IPS-18c (cell line): ENCODE measurements around the gene GRM2.

Source experiments
- H3K4me3 ChIP-seq: 2 replicates; pipeline ENCODE4 v1.7.0; 2013; ENCODE audit warnings: low read depth, mild to moderate bottlenecking, low read length, moderate library complexity; ENCODE audit not compliant: insufficient read depth
- H3K9me3 ChIP-seq: one replicate; pipeline ENCODE4 v1.6.1; 2013; ENCODE audit warnings: mild to moderate bottlenecking, low read length, moderate library complexity; ENCODE audit not compliant: control insufficient read depth, insufficient read depth

GRM2 gene

DNA sequence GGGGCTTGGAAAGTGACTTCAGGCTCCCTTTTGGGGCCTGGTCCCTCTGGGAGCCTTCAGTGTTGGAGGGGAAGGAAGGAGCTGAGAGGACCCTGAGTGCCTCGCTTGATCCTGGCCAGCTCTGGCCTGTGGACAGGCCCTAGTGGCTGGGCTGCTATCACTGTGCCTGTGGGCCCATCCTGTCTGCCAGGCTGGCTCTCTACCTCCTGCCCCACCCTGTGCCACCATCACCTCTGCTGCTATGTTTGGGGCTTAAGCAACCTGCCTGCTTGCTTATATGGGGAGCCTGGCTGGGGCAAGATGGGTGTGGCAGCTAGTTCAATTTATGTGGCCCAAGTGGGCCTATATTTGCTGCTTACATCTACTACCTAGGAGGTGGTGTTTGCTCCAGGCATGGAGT, 28.7 kb upstream of the GRM2 start:
- H3K9me3 ChIP-seq, result no peaks in the 10 kb centered on the region
- H3K4me3 ChIP-seq, result no peak overlapping the region

DNA sequence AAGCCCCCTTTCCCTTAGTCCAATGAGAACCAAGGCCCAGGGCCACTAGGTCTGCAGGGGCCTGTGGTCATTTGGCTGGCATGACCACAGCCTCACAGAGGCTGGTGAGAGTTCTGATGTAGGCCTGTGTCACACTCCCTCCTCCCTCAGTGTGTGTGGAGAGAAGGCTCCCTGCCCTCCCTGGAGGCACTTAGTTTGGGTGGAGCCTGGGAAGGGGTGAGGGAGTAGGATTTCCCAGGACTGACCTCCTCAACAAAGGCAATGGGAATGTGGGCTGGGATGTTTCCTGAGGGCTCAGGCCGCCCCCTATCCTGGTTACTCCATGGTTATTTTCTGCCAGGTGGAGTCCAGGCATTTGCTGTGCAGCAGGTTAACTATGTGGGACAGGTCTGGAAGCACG, 28.2 kb upstream of the GRM2 start:
- no peaks in the 10 kb centered on the region for H3K9me3 ChIP-seq
- H3K4me3 ChIP-seq, result no peak overlapping the region

DNA sequence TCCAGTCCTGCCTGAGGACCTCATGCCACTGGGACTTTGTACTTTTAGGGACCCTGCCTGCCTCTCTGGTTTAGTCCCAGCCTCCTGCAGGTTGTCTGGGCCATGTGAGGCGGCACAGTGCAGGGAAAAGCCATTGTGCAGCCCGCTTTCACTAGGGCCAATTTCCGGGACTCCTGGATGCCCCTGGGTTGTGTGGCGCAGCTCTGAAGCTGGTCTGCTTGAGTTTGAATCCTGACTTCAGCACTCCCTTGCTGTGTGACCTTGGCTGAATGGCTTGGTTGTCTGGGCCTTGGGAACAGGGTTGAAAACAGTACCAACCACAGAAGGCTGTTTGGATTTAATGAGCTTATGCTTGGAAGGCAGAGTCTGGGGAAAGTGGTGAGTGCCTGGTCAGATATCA, 27.6 kb upstream of the GRM2 start:
- Histone ChIP-seq H3K4me3 (no peak overlapping the region), H3K9me3 (no peaks in the 10 kb centered on the region)

DNA sequence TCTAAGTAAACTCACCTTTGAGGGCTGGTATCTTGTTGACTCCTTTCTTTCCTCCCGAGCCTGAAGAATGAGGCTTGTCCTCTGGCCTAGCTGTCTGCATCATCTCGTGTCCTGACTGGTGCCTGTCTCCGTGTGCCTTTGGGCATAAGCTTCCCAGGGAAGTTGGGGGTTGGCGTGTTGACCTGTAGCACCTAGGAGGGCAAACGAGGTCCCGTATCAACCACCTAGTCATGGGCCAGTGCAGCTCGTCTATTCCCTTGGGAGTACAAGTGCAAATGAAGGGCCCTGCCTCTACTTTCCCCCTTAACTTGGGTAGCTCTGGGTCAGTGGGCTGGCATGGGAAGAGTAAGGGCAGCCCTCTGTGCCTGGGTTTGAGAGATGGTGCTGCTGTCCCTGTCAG, 27.1 kb upstream of the GRM2 start:
- Histone ChIP-seq H3K9me3 (no peaks in the 10 kb centered on the region), H3K4me3 (no peak overlapping the region)

DNA sequence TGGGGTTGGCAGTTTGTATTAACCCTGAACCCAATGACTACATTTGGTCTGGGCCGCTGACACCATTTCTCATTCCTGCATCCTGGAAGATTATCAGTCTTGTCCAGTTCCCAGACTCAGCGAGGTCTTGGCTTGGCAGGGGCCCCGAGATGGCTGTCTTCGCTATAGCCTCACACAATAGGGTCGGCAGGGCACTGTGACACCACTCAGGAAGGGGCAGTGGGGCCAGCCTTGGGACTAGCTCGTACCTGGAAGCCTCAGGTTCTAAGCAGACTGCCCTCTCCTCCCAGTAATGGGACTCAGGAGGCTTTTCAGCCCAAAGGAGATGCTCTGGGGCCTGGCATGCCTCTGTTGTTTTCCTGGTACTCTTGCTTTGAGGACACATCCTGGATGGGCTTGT, 26.7 kb upstream of the GRM2 start:
- H3K4me3 ChIP-seq, result no peak overlapping the region
- H3K9me3 ChIP-seq, result no peaks in the 10 kb centered on the region

DNA sequence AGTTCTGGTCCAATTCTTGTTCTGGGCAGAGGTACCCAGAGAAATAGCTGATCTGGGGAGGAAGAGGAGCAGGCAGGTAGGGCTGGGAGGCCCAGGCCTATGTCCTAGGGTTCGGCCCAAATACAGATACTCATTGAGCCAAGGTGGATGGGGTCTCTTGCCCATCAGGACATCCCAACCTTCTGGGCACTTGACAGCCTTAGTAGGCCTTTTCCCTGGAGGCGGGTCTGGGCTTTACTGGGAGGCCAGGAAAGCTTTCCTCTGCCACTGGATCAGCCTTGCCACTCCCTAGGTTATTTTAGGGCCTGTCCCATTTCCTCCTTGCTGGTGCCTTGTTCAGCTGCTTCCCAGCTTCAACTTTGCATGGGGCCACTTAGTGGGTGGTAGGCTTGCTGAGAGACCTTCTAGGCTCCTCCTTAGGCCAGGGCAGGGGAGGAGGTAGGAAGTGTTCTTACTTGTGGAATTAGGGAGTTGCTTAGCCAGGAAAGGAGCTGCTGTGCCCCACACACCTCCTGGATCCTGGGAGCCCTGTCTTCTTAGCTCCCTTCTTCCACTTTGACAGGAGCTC, 26.1 kb upstream of the GRM2 start:
- Histone ChIP-seq H3K9me3 (no peaks in the 10 kb centered on the region), H3K4me3 (no peak overlapping the region)

DNA sequence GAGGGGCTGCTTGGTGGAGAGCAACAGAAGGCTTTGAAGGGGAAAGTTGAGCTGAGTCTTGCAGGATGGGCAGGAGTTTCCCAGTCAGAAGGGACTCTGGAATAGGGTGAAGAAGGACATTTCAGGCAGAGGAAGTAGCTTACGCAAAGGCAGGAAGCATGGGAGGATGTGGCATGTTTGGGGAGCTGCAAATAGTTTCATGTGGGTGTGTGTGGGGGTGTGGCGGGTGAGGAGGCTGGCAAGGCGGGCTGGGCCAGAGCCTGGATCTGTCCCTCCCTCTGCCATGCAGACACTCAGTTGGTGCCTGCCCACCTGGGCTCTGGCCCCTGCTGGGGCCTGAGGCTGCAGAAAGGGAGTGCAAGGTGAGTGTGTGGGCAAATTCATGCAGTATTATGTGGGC, 25.4 kb upstream of the GRM2 start:
- Histone ChIP-seq H3K9me3 (no peaks in the 10 kb centered on the region), H3K4me3 (no peak overlapping the region)

DNA sequence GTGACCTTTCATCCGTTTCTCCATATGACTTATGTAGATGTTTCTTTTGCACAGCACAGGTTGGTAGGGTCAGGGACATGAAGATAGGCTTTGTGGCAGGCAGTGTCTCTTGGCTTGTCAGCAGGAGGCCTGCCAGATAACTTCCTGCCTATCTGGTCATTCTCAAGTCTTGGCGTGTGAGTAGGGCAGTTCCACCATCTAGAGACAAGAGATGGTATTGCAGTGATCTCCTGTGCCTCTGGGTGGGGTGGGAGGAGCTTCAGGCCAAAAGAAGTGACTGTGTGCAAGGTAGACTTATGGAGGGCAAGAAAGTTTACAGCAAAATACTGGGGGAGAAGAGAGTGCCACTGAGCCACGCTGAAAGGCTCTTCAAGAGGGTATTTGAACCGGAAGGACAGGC, 24.8 kb upstream of the GRM2 start:
- Histone ChIP-seq H3K9me3 (no peaks in the 10 kb centered on the region), H3K4me3 (no peak overlapping the region)

DNA sequence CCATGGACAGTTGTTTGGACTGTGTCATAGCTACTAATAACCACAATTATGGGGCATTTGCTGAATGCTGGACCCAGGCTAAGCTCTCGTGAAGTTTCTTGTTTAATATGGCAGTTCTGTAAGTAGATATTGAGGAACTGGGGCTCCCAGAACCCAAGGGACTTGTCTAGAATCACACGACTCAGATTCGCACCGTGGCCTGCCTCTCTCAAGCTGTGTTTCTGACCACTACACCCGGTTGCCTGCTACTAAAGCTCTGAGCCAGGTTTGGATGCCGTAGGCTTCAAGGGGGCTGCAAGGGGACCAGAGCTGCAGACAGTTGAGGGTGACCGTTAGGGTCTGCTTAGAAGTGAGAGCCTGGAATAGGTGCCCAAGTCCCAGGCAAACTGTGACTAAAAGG, 24.3 kb upstream of the GRM2 start:
- Histone ChIP-seq H3K9me3 (no peaks in the 10 kb centered on the region), H3K4me3 (no peak overlapping the region)

DNA sequence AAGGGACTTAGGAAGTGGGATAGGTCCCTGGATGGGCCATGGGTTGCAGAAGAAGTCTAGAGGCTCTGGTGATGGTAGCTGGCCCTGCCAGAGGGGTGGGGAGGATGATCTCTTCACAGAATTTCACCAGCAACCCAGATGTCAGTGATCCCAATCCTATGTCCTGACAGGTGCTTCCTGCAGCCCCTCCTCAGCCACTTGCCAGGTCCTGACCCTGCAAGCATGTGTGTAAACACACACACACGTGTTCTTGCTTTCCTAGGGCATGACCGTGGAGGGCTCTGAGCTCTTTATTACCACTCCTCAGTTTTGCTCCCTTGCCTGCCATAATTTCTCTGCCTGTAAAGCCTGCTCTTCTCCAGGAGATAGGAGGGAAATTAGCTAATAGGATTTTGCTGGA, 23.3 kb upstream of the GRM2 start:
- no peaks in the 10 kb centered on the region for H3K9me3 ChIP-seq
- H3K4me3 ChIP-seq, result no peak overlapping the region

DNA sequence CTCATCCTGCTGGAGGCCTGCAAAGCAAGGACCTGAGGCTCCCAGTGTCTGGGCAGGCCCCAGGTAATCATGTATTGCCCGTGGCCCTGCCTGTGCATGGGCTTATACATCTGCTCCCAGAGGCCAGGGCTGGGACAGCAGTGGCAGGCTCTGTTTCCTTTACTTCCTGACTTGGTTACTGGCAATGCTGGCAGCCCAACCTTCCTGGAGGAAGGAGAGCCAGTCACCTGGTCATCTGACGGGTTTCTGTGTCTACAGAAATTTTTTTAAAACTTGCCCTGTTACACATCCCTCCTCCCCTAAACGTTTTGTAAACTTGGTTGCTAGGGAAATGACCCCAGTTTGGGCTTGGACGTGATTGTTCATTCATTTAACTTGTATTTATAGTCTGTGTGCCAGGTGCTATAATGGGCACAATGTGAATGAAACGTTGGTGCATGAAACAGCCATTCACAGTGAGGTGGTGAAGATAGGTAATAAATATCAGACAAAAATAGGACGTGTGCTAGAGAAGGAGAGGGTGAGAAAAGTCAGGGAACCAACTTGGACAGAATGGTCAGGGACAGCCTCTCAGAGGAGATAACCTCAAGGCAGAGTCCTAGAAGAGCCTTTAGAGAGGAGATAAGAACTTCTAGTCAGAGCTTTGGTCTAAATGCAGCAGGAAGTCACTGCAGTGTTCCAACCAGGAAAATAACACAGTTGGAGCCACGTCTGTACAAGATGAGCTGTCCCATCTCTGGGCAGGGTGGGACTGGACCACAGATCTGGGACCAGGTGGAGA, 21.7 kb upstream of the GRM2 start:
- H3K9me3 ChIP-seq, result no peaks in the 10 kb centered on the region

DNA sequence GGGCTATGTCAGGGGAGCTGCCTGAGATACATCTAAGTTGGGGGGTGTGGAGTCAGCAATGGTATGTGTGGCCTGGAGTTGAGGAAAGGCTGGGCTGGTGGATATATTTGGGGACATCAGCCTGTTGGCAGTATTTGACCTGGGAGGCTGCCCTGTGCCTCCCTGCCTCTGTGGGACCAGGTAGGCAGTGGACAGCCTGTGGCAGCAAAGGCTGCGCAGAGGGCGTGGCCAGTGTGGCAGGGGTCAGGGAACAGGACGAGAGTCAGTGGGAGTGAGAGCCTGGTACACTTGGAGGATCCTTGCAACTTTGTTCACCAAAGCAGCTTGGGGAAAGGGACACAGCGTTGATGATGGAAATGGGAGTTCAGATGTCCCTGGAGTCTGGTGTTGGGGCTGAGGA, 20.8 kb upstream of the GRM2 start:
- Histone ChIP-seq H3K9me3 (no peaks in the 10 kb centered on the region), H3K4me3 (no peak overlapping the region)

More for the DNA sequence above, 21.7 kb upstream of the GRM2 start:
- no peak overlapping the region for H3K4me3 ChIP-seq

DNA sequence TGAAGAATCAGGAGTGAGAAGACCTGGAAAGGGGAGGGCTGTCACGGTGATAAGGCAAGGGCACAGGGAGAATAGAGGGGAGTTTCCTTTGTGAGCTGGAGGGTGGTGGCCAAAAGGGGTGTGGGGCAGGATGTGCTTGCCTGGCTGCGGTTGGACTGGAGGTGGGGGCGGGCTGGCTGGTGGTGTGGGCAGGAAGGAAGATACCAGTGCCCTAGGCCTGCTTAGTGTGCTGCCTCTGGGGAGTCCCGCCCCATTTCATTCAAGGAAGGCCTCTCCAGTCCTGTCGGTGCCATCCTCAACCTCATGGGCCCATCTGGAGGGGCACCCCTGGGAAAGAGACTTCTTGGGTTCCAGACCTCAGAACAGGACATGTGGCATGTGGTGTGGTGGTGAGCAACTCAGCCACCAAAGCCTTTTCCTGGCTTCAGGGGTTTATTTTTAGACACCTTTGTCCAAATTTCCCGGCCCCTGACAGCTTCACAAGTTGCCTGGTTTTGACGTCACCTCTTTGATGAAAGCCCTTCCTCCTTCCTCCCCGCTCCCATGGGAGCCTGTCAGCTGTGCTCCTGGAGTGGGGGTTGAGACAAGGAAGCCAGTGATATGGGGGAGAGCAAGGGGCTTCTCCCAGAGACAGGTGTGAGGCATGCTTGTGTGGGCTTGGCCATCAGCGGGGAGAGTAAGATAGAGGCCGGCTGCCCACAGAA, 20.2 kb upstream of the GRM2 start:
- Histone ChIP-seq H3K9me3 (no peaks in the 10 kb centered on the region), H3K4me3 (no peak overlapping the region)

DNA sequence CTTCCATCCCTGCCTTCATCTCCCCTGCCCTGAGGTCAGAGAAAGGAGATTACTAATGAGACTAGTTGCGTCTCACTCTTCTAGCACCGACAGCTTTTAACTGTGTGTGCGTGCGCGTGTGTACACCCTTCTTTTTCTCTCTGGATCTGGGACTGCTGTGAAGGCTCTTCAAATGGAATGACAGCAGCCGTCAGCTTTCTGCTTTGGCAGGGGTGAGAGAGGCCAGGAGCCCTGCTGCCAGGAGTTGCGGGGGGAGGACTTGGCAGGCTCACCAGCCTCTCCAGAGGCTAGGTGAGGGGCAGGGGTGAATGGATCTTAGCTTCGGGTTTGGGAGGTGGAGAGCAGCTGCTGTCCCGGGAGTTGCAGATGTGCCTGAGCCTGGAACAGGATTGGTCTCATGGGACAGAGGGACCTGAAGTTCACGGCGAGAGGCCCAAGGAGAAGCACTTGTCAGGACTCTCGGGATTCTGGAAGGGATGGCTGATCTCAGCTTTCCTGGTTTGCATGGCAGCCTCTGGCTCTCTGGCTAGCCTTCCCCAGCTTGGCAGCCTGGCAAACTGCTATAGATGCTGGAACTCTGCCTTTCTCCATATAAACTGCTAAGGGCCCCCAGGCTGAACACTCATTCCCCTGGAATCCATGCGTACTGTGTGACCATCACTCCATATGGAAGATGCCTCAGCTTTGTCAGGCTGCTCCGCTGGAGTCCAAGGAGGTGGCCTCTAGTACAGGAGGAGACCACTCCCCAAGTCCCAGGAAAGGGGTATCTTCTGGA, 19.2 kb upstream of the GRM2 start:
- H3K9me3 ChIP-seq, result no peaks in the 10 kb centered on the region
- H3K4me3 ChIP-seq, result no peak overlapping the region

DNA sequence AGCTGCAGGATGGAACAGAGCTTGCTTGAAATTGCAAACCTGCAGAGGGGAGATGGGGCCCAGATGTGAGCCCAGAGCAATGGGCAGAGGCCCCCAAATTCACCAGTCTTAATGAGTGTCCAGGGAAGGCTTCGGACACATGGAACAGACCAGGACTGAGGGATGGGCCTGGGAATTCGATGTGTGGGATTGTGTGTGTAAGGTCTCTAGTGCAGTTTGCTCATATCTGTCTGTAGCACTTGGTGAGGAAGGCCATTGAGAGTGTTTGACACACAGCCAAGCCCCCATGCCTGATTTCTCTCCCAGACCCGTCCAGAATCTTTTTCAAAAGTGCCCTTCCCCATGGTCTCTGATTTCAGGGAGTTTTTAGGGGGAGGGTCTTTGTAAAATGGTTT, 18.7 kb upstream of the GRM2 start:
- H3K4me3 ChIP-seq, result no peak overlapping the region
- no peaks in the 10 kb centered on the region for H3K9me3 ChIP-seq

DNA sequence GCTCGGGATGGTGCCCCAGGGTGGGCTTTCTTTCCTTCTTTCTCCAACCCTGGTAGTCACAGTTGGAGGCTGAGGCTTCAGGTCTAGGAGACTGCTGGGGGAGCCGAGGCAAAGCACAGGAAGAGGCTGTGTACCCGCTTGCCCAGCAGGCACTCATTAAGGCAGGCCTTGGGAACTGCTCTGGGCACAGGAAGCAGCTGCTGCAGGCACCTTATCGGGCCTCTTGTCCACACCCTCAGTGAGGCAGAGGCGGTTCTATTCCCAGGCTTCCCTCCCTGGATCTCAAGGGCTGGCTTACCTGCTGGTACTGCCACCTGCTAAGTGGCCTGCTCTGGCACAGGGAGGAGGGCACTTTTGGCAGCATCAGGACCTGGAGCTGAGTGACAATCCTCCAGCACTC, 15.8 kb upstream of the GRM2 start:
- no peaks in the 10 kb centered on the region for H3K9me3 ChIP-seq

DNA sequence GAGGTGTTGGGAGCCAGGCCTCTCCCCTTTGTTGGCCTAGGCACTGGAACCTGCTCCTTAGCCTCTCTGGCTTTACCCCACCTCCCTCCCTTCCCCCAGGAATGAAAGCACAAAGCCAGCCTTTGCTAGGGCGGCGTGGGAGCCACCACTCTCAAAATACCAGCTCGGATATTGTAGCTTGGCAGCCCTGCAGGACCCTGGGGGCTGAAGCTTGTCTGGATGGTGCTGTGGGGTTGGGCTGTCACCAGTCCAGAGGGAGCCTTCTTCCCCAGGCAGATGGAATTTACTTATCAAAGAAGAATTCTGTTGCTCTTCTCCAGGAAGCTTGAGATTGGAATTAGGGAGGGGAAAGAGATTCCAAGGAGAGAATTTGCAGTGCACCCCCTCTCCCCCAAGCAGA, 14.9 kb upstream of the GRM2 start:
- H3K9me3 ChIP-seq, result no peaks in the 10 kb centered on the region
- H3K4me3 ChIP-seq, result no peak overlapping the region

More for the DNA sequence above, 15.8 kb upstream of the GRM2 start:
- H3K4me3 ChIP-seq, result no peak overlapping the region

DNA sequence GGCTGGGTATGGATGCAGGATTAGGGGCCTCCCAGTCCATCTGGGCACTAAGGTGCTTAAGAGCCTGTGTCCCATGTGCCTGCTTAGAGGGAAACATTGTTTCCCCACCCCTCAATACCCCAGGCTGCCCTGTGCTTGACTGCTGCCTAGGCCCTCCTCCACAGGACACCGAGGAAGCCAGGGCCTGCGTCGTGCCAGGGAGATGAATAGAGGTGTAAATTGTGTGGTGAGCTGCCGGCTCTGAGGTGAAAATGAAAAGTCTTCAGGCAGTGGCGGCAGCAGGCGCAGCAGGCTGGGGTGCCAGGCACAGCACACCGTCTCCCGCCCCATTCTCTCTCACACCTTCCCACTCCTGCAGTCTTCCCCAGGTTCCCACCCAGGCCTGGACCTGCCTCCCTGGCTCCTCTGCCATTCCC, 13.9 kb upstream of the GRM2 start:
- H3K4me3 ChIP-seq, result no peak overlapping the region
- no peaks in the 10 kb centered on the region for H3K9me3 ChIP-seq
